Right lobe of liver (tissue), 4 donors: ENCODE data around the gene GPS2.

Experiments
- CTCF ChIP-seq, 4 donors: fragments of 200-600 bp in 3 of 4; fragments of 450-650 bp in 1 of 4; IDR thresholded peaks; one replicate each; pipeline versions ENCODE4 v1.5.1 to v1.8.0; 2016 to 2022; ENCODE audit warnings: antibody characterized with exemption in 4 of 4, mild to moderate bottlenecking in 2 of 4
- POLR2A ChIP-seq: fragments of 450-650 bp; IDR thresholded peaks from one replicate; pipeline ENCODE4 v1.6.1; 2017; ENCODE audit warnings: antibody characterized with exemption, mild to moderate bottlenecking
- donor health status: DM: no; HTN: no; CAD: no.
- donor health status: DM: no; HTN: no; CAD: no.
- donor health status: DM: no; HTN: yes; CAD: no.

- TF ChIP-seq CTCF (IDR thresholded peaks at IDR 0.05), result no peak
- no peak for TF ChIP-seq POLR2A
Measured at GRCh38 chr17:7262935-7263800, 52.0 kb downstream of the GPS2 start.
